HG03045 (cell line): ENCODE results near the gene HERPUD1.

Source experiments
- ATAC-seq: cut with Tn5 transposase; IDR thresholded peaks from one replicate; pipeline ENCODE4 v1.9.1; 2021; ENCODE audit warnings: mild to moderate bottlenecking, moderate library complexity; ENCODE audit not compliant: unreplicated experiment

The HERPUD1 gene

DNA sequence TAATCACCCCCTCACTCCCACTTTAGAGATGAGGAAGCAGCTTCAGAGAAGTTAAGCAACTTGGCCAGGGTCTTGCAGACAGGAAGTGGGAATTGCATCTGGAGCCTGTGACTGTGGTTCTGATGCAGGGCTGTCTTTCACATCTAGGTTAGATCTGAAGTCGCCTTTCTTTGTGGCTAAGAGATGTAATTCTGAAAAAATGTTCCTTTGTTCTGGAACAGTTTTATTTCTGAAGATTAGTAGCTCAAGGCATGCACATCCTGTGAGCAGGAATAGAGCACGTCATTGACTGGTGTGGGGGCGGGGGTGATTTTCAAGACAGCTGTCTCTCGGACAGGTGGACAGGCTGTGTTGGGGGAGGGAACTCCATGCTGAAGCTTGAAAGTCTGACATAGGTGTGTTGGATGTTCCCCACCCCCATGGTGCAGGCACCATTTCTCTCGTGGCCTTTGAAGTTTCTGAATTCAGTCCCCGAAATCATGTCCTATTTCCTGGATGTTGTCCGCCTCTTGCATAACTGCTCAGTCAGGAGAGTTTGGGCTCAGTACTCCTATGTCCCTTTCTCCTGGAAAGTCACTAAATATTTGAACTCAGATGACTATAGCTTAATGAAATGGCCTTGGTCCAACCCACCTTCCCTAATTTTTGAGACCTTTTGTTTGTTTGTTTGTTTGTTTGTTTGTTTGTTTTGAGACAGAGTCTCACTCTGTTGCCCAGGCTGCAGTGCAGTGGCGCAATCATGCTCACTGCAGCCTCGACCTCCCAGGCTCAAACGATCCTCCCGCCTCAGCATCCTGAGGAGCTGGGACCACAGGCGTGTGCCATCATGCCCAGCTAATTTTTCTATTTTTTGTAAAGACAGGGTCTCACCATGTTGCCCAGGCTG lies 21.0 kb upstream of the HERPUD1 start:
- no peak for ATAC-seq

DNA sequence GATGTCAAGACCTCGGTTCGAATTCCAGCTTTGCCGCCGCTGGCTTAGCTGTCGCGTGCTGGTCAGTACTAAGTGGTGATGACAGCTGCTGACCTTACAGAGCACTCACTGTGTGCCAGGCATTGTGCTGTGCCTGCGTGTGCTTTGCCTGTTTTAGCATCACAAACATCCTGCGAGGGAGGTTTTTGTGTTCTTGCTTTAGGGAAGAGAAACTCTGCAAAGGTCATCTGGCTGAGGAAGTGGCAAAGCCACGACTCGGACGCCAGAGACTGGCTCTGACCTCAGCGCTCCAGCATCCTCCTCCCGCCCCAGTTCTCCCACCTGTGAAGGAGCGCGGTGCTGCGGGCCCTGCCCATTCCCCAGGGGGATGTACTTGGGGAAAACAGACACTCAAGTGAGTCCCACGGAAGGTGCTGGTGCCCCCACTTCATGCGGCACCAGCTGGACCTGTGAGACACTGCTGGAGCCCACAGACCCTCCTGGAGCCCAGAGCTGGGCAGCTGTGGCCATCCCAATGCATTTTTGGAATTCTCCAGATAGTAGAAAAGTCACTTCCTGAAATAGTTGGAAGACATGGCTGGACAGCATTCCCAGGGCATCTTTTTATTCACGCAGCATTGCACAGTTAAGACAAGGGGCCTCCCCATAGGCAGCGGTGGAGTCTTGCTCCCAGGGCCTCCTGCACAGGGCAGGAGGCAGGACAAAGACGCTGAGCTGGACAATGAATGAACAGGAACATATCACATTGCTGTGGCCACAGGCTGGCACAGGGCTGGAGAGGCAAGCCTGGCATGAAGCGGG lies 20.0 kb upstream of the HERPUD1 start:
- ATAC-seq, result peak; percentile 57

DNA sequence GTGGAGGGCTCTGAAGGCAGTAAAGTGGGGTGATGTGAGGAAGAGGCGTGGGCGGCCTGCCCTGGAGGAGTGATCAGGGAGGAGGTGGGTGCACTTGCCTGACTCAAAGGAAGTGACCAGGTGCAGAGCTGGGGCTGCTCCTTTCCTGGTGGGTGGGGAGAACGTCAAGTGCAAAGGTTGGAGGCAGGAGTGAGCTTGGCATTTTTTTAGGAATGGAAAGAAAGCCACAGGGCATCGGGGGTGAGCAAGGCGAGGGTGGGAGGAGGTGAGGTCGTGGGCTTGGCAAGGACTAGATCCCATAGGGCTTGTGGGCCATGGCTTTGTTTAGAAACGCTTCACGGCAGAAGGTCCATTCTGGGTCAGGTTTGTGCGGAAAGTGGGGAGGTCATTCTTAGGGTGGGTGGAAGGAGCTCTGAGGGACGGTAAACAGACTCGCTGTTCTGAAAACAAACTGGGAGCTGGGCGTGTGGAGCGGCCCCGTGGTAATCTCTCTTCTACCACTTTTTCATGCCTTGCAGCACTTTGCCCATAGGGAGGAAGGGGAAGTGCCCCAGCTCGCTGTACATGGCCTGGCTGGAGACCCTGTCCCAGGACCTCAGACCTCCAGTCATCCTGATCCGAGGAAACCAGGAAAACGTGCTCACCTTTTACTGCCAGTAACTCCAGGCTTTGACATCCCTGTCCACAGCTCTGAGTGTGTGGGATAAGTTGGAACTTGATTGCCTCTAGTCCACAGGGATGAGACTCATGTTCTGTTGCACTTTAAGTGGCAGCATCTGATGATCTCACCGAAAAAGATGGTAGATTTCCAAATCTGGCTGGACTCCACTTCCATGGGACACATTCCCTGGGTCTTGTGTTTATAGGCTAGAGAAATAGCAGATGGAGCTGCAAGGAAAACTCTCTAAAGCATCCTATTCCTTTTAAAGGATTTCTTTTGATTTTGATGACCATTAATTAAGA lies 18.9 kb upstream of the HERPUD1 start:
- no peak for ATAC-seq

DNA sequence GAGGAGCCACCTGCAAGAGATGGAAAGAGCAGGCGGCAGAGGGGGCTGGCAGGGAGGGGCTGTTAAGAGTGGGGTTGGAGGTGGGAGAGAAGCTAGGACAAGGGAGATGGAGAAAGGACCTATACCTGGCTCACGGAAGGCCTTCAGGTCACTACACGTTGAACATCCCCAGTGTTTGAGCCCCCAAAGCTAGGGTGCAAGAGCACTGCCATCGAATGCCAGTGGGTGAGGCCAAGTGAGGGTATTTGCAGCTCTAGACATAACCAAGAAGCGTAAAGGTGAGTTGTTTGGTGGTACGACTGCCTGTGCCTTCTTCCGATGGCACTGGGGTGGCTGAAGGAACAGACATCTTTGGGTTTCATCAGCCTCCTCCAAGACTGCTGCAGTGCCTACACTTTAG lies 17.0 kb upstream of the HERPUD1 start:
- no peak for ATAC-seq

DNA sequence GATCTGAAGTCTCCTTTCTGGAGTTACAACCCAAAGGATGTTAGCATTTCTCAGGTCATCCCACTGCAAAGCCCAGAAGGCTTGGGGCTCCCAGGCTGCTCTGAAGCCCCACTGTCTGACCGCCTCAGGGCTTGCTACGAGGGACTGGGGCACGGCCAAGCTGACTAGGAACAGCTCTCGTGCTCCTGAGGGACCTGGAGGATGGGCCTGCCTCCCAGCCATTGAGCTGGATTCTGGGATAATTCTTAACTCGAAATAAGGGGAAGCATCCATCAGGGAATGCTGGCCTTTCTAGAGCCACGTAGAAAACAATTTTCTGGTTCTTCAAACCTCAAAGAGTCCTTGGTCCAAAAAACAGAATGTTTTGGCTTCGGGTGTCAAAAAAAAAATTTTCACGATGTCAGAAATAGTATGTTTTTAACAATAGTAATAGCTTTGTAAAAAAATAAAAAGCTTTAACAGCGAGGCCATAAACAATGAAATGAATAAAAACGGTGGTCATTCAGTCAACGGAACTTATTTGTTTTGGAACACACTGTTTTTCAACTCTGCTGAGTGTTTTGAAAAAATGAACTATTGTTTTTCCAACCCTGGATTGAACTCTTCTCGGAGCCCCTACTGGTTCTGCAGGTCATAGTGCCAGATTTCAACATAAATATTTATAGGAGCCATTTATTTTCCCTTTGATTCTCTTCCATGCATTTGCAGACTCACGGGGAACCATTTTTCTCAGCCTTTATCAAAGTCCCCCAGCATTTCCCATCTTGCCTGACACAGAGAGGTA lies 16.4 kb upstream of the HERPUD1 start:
- ATAC-seq, result no peak

DNA sequence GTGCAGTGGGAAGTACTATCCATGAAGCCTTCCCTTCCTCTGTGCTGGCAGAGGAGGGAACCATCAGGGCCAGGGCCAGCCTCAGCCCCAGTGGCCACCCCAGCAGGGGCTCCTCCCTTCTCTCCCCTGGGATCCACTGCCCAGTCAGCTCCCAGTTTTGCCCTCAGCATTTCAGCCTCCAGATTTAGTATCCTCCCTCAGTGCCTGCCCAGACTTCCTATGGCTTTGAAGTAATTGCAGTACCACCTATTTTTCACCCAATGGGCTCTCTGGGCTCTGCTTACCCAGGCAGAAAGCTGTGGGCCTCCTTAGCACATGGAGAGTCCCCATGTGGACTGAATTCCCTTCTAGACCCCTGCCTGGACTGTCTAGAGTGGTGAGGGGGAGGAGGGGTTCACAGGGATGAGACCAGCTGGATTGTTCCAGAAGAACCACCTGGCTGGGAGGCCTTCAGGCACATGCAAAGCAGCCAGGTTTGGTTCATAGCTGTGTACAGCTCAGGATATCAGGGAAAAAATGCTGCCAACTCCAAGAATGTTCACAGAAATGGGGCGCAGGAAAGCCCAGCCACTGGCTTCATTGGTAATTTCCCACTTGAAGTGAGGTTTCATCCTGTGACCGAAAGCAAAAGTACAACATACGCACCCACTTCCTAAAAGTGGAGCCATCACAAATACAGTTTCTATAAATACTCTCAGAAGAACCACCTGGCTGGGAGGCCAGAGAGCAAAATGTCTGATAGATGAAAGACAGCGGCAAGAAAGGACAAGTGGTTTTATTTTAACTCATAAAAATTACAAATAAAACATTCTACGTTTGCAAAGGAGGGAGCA lies 15.2 kb upstream of the HERPUD1 start:
- peak; percentile 66 for ATAC-seq

DNA sequence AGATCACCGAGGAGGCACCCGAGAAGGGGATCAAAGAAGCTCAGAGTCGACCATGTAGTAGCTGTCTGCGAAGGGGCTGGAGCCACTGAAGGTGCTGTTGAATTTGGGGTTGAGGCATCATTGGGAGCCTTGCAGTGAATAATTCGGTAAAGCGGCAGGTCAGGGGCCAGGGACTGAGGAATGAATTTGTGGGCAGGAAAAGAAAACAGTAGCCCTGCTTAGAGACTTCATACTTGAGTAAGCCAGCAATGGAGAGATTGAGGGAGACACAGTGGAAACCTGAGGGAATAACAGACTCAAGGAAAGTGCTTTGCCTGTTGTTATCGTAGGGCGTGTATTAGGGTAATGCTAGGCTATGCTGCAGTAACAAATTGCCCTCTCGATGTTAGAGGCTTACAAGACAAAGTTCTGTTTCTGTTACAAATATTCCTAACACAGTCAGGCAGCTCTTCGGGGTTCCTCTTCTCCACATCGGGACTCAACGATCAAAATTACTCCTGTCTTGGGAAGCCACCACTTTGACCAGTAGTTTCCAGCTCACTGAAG lies 13.4 kb upstream of the HERPUD1 start:
- no peak for ATAC-seq

DNA sequence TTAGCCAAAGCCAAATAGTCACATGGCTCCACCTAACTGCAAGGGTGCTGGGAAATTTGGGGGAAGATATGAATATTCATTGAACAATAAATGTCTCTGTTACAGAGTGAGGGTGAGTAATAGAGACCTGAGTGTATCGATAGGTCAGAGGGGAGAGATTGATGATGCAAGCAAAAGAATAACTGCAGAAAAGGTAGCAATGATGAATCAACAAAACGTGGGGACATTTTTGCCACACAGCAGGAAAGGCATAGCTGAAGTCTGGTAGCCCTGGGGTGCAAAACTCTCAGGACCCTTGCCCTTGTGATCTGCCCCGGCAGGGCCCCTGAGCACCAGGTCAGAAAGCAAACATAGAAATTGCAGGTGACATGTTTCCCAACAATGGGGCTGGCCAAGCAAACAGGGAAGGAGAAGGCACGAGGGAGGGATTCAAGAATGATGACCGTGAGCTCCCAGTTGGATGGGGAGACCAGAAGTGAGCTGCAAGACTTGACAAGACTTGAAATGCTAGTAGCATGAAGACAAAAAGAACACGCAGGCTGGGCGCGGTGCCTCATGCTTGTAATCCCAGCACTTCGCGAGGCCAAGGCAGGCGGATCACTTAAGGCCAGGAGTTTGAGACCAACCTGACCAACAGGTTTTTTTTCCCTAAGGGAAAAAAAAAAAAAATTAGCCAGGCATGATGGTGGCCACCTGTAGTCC lies 12.7 kb upstream of the HERPUD1 start:
- ATAC-seq, result no peak

DNA sequence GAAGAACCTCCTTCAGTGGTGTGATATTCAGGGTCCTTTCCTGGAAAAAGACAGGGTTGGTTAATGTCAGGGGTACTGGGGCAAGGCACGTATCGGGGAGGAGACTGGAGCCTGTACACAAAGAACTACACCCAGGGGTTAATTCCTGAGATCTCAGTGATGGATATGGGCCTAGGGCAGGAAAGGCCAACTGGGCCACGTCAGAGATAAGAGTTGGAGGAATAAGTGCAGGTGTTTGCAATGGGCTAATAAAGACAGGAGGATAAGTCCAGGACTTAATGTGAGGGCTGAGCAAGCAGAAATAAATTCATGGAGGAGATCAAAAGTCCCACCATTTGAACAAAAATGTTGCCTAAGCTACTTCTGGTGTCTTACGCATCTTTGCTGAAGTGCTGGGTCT lies 10.4 kb upstream of the HERPUD1 start:
- no peak for ATAC-seq

DNA sequence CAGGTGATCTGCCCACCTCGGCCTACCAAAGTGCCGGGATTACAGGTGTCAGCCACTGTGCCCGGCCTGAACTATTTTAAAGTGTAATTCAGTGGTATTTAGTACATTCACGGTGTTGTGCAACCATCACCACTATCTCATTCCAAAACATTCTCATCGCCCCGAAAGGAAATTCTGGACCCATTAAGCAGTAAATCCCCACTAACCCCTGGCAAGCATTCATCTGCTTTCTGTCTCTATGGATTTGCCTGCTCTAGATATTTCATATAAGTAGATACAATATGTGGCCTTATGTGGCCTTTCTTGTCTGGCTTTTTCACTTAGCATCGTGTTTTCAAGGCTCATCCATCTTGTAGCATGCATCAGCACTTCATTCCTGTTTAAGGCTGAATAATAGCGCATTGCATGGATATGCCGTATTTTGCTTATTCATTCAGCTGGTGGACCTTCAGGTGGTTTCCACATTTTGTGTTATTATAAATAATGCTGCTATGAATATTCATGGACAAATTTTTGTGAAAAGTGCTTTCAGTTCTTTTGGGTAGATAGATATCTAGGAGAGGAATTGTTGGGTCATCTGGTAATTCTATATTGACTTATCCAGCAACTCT lies 8.4 kb upstream of the HERPUD1 start:
- no peak for ATAC-seq

DNA sequence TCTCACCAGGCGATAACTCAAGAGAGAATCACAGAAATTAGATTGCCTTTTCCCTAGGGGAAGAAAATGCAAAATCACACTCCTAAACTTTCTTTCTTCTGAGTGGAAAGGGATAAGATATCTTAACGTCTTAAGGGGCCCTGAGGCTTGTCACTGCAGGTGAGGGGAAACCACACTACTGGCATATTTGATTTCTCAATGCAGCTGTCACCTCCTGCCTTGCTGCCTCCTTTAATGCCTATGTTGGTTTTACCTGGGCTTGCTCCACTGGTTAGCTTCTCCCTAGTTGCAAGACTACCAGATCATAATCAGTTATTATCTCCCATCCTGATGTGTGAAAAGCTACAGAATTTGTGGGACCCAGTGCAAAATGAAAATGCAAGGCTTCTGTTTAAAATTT lies 4.5 kb upstream of the HERPUD1 start:
- no peak for ATAC-seq

DNA sequence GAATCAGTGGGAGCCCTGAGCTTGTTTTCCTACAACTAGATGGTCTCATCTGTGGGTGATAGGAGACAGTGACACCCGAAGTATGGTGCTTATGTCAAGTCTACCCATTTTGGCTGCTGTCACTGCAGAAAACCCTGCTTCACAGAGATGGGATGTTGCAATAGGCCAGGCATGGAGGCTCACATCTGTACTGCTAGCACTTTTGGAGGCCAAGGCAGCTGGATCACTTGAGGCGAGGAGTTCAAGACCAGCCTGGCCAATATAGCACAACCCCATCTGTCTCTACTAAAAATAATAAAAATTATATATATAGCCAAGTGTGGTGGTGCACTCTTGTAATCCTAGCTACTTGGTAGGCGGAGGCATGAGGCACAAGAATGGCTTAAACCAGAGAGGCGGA lies 2.3 kb upstream of the HERPUD1 start:
- no peak for ATAC-seq

DNA sequence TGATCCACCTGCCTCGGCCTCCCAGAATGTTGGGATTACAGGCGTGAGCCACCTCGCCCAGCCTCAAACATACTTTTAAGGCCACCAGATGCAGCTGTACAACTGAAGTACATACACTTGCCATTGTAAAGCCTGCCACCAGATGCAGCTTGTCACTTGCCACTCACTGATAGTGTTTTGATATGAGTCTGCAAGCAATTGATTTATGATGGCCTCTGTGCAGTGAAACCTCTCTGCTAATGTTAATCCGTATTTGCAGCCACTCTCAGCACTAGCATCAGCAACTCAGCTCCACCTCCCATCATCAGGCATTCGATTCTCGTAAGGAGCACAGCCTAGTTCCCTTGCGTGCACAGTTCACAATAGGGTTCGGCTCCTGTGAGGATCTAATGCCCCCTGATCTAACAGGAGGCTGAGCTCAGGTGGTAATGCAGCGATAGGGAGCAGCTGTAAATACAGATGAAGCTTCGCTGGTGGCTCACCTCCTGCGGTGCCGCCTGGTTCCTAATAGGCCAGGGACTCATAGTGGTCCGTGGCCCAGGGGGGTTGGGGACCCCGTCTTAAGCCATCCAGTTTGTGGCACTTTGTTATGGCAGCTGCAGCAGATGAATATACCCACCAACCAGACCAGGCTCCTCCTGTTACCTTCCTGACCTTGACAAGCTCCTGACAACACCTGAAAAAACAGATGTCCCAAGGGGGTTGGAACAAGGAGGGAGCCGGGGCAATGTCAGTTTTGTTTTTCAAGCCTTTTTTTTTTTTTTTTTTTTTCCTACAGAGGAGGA lies 1.3 kb upstream of the HERPUD1 start:
- no peak for ATAC-seq

DNA sequence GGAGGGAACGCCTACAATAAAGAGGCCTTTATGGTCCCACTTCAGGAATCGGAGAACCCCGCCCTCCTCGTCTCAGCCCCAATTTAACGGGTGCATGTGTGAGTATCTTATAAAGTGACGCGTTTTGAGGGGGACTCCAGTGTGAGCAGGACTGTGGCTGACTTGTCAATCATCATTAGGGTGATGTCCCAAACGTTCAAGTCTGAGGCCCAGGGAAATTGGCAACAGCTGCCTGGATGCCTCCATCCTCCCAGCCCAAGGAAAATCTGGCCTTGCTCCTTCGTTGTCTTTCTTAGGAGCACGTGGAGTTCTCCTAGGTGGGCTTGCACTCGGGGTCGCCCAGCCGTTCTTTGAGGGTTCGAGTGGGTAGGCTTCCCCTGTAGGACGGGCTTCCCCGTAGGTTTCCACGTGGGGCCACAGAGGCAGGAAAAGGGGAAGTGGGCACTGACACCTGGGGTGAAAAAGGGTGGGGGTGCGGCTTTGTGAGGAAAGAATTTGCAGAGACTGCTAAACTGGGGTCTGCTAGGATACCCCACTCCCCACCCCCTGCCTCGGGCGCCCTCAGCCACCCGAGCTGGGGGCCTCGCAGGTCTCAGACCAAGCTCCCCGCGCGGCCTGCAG lies 561 bp upstream of the HERPUD1 start:
- peak; percentile 39 for ATAC-seq

DNA sequence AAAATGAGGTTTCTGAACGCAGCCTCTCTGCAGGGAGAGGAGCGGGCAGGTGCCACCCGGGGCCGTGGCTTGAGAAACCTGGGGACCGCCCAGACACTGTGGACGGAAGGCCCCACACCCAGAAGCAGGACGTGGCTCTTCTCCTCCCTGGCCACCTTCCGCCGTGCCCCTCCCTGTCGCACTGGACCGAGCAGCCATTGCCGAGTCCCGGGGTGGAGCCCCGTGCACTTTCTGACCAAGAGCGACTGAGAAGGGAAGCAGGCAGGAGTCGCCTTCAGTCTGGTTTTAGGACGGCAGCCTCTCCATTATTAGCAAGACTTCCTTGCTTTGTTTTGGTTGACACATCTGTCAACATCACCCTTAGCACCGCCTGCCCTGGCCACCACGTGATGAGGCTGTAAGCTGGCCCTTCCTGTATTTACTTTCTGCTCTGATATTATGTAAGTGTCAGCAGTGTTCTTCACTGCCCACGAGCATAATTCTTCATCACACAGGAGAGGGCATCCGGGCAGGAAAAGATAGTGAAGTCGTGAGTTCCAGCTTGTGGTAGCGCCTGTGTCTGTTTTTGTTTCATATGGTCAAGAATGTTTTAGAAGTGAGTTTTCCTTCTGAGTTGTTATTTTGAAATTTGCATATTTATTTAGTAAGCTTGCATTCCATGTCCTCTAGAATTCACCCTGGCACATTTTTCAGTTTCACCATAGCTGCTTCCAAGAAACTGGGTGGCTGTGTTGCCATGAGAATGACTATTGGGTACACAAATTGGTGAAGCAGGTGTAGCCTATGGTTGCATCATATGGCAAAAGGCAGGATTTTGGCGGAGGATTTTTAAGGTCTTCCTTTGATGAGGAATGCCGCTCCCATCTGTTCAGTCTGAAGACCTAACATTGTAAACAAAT lies 1.0 kb downstream of the HERPUD1 start:
- peak; percentile 10 for ATAC-seq
